Ecto neural progenitor cell (in vitro differentiated cells): ENCODE measurements around the gene TRANK1.

Experiments used
- DNase-seq: peaks from one replicate; pipeline ENCODE4 v3.0.0-alpha.2; 2018; ENCODE audit warnings: low spot score

The TRANK1 gene

GRCh38 chr3:36843065-36844051 is 101.5 kb downstream of the TRANK1 start:
- DNase-seq = no peak

- DNase-seq = no peak
These were observed 102.6 kb downstream of the TRANK1 start for GRCh38 chr3:36842275-36842674.

- DNase-seq = no peak
These were observed 104.4 kb downstream of the TRANK1 start for GRCh38 chr3:36840453-36840921.

- no peak for DNase-seq
These were observed 107.8 kb downstream of the TRANK1 start for GRCh38 chr3:36837089-36837488.

- DNase-seq = no peak
These were observed 111.6 kb downstream of the TRANK1 start for GRCh38 chr3:36833160-36833814.

GRCh38 chr3:36832406-36832805 is 112.4 kb downstream of the TRANK1 start:
- no peak for DNase-seq

GRCh38 chr3:36827133-36827532 is 117.7 kb downstream of the TRANK1 start:
- no peak for DNase-seq

- DNase-seq = no peak
These were observed 118.6 kb downstream of the TRANK1 start for GRCh38 chr3:36826240-36826639.

GRCh38 chr3:36824443-36824842 is 120.4 kb downstream of the TRANK1 start:
- DNase-seq = no peak

GRCh38 chr3:36823806-36824205 is 121.0 kb downstream of the TRANK1 start:
- DNase-seq = no peak

- DNase-seq = no peak
These were observed 124.8 kb downstream of the TRANK1 start for GRCh38 chr3:36820083-36820482.

GRCh38 chr3:36817806-36818533 is 126.9 kb downstream of the TRANK1 start:
- no peak for DNase-seq

- no peak for DNase-seq
These were observed 129.5 kb downstream of the TRANK1 start for GRCh38 chr3:36815375-36815774.

GRCh38 chr3:36814776-36815175 is 130.1 kb downstream of the TRANK1 start:
- no peak for DNase-seq

GRCh38 chr3:36814066-36814717 is 130.7 kb downstream of the TRANK1 start:
- no peak for DNase-seq

GRCh38 chr3:36813305-36813704 is 131.5 kb downstream of the TRANK1 start:
- no peak for DNase-seq

GRCh38 chr3:36812240-36812639 is 132.6 kb downstream of the TRANK1 start:
- no peak for DNase-seq

GRCh38 chr3:36811768-36812167 is 133.1 kb downstream of the TRANK1 start:
- no peak for DNase-seq

GRCh38 chr3:36804295-36805055 is 140.4 kb downstream of the TRANK1 start:
- peak; percentile 68 for DNase-seq

- no peak for DNase-seq
These were observed 141.6 kb downstream of the TRANK1 start for GRCh38 chr3:36803091-36803791.
